ENCODE measurements around the gene ZNF778.
A peak's percentile ranks its signal among the peaks of the same experiment; 100 is the strongest.

The ZNF778 gene

GRCh38 chr16:89202422-89203215 is 14.9 kb upstream of the ZNF778 start:
- Histone ChIP-seq H3K27ac (ENCODE audit: low read depth, low read length) (no peak overlapping the region), H3K4me3 (ENCODE audit: low read depth in 1 of 2, low read length in 2 of 2) (no peak overlapping the region), H3K27me3 (ENCODE audit: control insufficient read depth in 1 of 2, insufficient read depth in 2 of 2, low read length in 2 of 2) (peaks cover 33 to 44% of the 10 kb centered on the region in 2 donors), H3K4me1 (ENCODE audit: control insufficient read depth in 1 of 2, insufficient read depth in 2 of 2, low read length in 2 of 2) (peaks cover 9 to 14% of the 10 kb centered on the region in 2 donors), H3K9me3 (ENCODE audit: control insufficient read depth in 1 of 2, low read length in 2 of 2) (no peaks in the 10 kb centered on the region), H3K9ac (ENCODE audit: low read depth in 1 of 2, low read length in 2 of 2) (no peak overlapping the region), H3K36me3 (ENCODE audit: control insufficient read depth in 1 of 2, insufficient read depth in 2 of 2, low read length in 2 of 2) (no peaks in the 10 kb centered on the region)

GRCh38 chr16:89207993-89208392 is 9.5 kb upstream of the ZNF778 start:
- Histone ChIP-seq H3K9ac (ENCODE audit: low read depth in 1 of 2, low read length in 2 of 2) (no peak overlapping the region), H3K9me3 (ENCODE audit: control insufficient read depth in 1 of 2, low read length in 2 of 2) (no peaks in the 10 kb centered on the region), H3K4me1 (ENCODE audit: control insufficient read depth in 1 of 2, insufficient read depth in 2 of 2, low read length in 2 of 2) (no peaks in the 10 kb centered on the region), H3K27ac (ENCODE audit: low read depth, low read length) (no peak overlapping the region), H3K27me3 (ENCODE audit: control insufficient read depth in 1 of 2, insufficient read depth in 2 of 2, low read length in 2 of 2) (peaks cover 6 to 8% of the 10 kb centered on the region in 2 donors), H3K4me3 (ENCODE audit: low read depth in 1 of 2, low read length in 2 of 2) (no peak overlapping the region), H3K36me3 (ENCODE audit: control insufficient read depth in 1 of 2, insufficient read depth in 2 of 2, low read length in 2 of 2) (no peaks in the 10 kb centered on the region)

GRCh38 chr16:89209522-89210044 is 7.9 kb upstream of the ZNF778 start:
- Histone ChIP-seq H3K4me1 (ENCODE audit: control insufficient read depth in 1 of 2, insufficient read depth in 2 of 2, low read length in 2 of 2) (no peaks in the 10 kb centered on the region), H3K27ac (ENCODE audit: low read depth, low read length) (no peak overlapping the region), H3K9ac (ENCODE audit: low read depth in 1 of 2, low read length in 2 of 2) (no peak overlapping the region), H3K4me3 (ENCODE audit: low read depth in 1 of 2, low read length in 2 of 2) (no peak overlapping the region), H3K9me3 (ENCODE audit: control insufficient read depth in 1 of 2, low read length in 2 of 2) (no peaks in the 10 kb centered on the region), H3K36me3 (ENCODE audit: control insufficient read depth in 1 of 2, insufficient read depth in 2 of 2, low read length in 2 of 2) (no peaks in the 10 kb centered on the region), H3K27me3 (ENCODE audit: control insufficient read depth in 1 of 2, insufficient read depth in 2 of 2, low read length in 2 of 2) (no peaks in the 10 kb centered on the region)

GRCh38 chr16:89210165-89210903 is 7.2 kb upstream of the ZNF778 start:
- H3K36me3 ChIP-seq (ENCODE audit: control insufficient read depth in 1 of 2, insufficient read depth in 2 of 2, low read length in 2 of 2) = no peaks in the 10 kb centered on the region
- no peaks in the 10 kb centered on the region for H3K4me1 ChIP-seq (ENCODE audit: control insufficient read depth in 1 of 2, insufficient read depth in 2 of 2, low read length in 2 of 2)
- H3K4me3 ChIP-seq (ENCODE audit: low read depth in 1 of 2, low read length in 2 of 2) = no peak overlapping the region
- no peak overlapping the region for H3K27ac ChIP-seq (ENCODE audit: low read depth, low read length)
- no peaks in the 10 kb centered on the region for H3K9me3 ChIP-seq (ENCODE audit: control insufficient read depth in 1 of 2, low read length in 2 of 2)
- H3K9ac ChIP-seq (ENCODE audit: low read depth in 1 of 2, low read length in 2 of 2) = no peak overlapping the region
- H3K27me3 ChIP-seq (ENCODE audit: control insufficient read depth in 1 of 2, insufficient read depth in 2 of 2, low read length in 2 of 2) = no peaks in the 10 kb centered on the region

GRCh38 chr16:89210904-89211515 is 6.5 kb upstream of the ZNF778 start:
- Histone ChIP-seq H3K4me1 (ENCODE audit: control insufficient read depth in 1 of 2, insufficient read depth in 2 of 2, low read length in 2 of 2) (no peaks in the 10 kb centered on the region), H3K27me3 (ENCODE audit: control insufficient read depth in 1 of 2, insufficient read depth in 2 of 2, low read length in 2 of 2) (no peaks in the 10 kb centered on the region), H3K36me3 (ENCODE audit: control insufficient read depth in 1 of 2, insufficient read depth in 2 of 2, low read length in 2 of 2) (no peaks in the 10 kb centered on the region), H3K9me3 (ENCODE audit: control insufficient read depth in 1 of 2, low read length in 2 of 2) (no peaks in the 10 kb centered on the region), H3K4me3 (ENCODE audit: low read depth in 1 of 2, low read length in 2 of 2) (no peak overlapping the region), H3K9ac (ENCODE audit: low read depth in 1 of 2, low read length in 2 of 2) (no peak overlapping the region), H3K27ac (ENCODE audit: low read depth, low read length) (no peak overlapping the region)

- no peaks in the 10 kb centered on the region for H3K9me3 ChIP-seq (ENCODE audit: control insufficient read depth in 1 of 2, low read length in 2 of 2)
- H3K27ac ChIP-seq (ENCODE audit: low read depth, low read length) = peak overlapping the region; percentile 97
- H3K9ac ChIP-seq (ENCODE audit: low read depth in 1 of 2, low read length in 2 of 2) = peak overlapping the region; percentile 78 to 88
These were observed 977 bp upstream of the ZNF778 start for GRCh38 chr16:89216315-89217137.

GRCh38 chr16:89217138-89217387 is 440 bp upstream of the ZNF778 start:
- H3K9ac ChIP-seq (ENCODE audit: low read depth in 1 of 2, low read length in 2 of 2) = peak overlapping the region; percentile 78 to 88
- H3K36me3 ChIP-seq (ENCODE audit: control insufficient read depth in 1 of 2, insufficient read depth in 2 of 2, low read length in 2 of 2) = peaks cover 9 to 16% of the 10 kb centered on the region in 2 donors
- H3K27me3 ChIP-seq (ENCODE audit: control insufficient read depth in 1 of 2, insufficient read depth in 2 of 2, low read length in 2 of 2) = no peaks in the 10 kb centered on the region
- H3K27ac ChIP-seq (ENCODE audit: low read depth, low read length) = peak overlapping the region; percentile 97
- H3K4me3 ChIP-seq (ENCODE audit: low read depth in 1 of 2, low read length in 2 of 2) = peak overlapping the region; percentile 70 to 91
- H3K9me3 ChIP-seq (ENCODE audit: control insufficient read depth in 1 of 2, low read length in 2 of 2) = no peaks in the 10 kb centered on the region
- peaks cover 7 to 14% of the 10 kb centered on the region in 2 donors for H3K4me1 ChIP-seq (ENCODE audit: control insufficient read depth in 1 of 2, insufficient read depth in 2 of 2, low read length in 2 of 2)

More at GRCh38 chr16:89216315-89217137, 977 bp upstream of the ZNF778 start:
- H3K27me3 ChIP-seq (ENCODE audit: control insufficient read depth in 1 of 2, insufficient read depth in 2 of 2, low read length in 2 of 2) = no peaks in the 10 kb centered on the region
- H3K4me3 ChIP-seq (ENCODE audit: low read depth in 1 of 2, low read length in 2 of 2) = peak overlapping the region; percentile 70 to 91
- peaks cover 4 to 11% of the 10 kb centered on the region in 2 donors for H3K36me3 ChIP-seq (ENCODE audit: control insufficient read depth in 1 of 2, insufficient read depth in 2 of 2, low read length in 2 of 2)
- peaks cover 7 to 14% of the 10 kb centered on the region in 2 donors for H3K4me1 ChIP-seq (ENCODE audit: control insufficient read depth in 1 of 2, insufficient read depth in 2 of 2, low read length in 2 of 2)

GRCh38 chr16:89219365-89219764 is 1.9 kb downstream of the ZNF778 start:
- Histone ChIP-seq H3K27me3 (ENCODE audit: control insufficient read depth in 1 of 2, insufficient read depth in 2 of 2, low read length in 2 of 2) (no peaks in the 10 kb centered on the region), H3K36me3 (ENCODE audit: control insufficient read depth in 1 of 2, insufficient read depth in 2 of 2, low read length in 2 of 2) (peaks cover 13 to 37% of the 10 kb centered on the region in 2 donors), H3K9ac (ENCODE audit: low read depth in 1 of 2, low read length in 2 of 2) (no peak overlapping the region), H3K9me3 (ENCODE audit: control insufficient read depth in 1 of 2, low read length in 2 of 2) (no peaks in the 10 kb centered on the region), H3K4me1 (ENCODE audit: control insufficient read depth in 1 of 2, insufficient read depth in 2 of 2, low read length in 2 of 2) (peaks cover 7 to 14% of the 10 kb centered on the region in 2 donors), H3K27ac (ENCODE audit: low read depth, low read length) (no peak overlapping the region), H3K4me3 (ENCODE audit: low read depth in 1 of 2, low read length in 2 of 2) (no peak overlapping the region)

GRCh38 chr16:89221604-89222003 is 4.1 kb downstream of the ZNF778 start:
- Histone ChIP-seq H3K9ac (ENCODE audit: low read depth in 1 of 2, low read length in 2 of 2) (no peak overlapping the region), H3K27ac (ENCODE audit: low read depth, low read length) (no peak overlapping the region), H3K4me1 (ENCODE audit: control insufficient read depth in 1 of 2, insufficient read depth in 2 of 2, low read length in 2 of 2) (peaks cover 1 to 9% of the 10 kb centered on the region in 2 donors), H3K36me3 (ENCODE audit: control insufficient read depth in 1 of 2, insufficient read depth in 2 of 2, low read length in 2 of 2) (peaks cover 16 to 57% of the 10 kb centered on the region in 2 donors), H3K27me3 (ENCODE audit: control insufficient read depth in 1 of 2, insufficient read depth in 2 of 2, low read length in 2 of 2) (no peaks in the 10 kb centered on the region), H3K9me3 (ENCODE audit: control insufficient read depth in 1 of 2, low read length in 2 of 2) (peaks cover 0 to 3% of the 10 kb centered on the region in 2 donors), H3K4me3 (ENCODE audit: low read depth in 1 of 2, low read length in 2 of 2) (no peak overlapping the region)
